ENCODE data around the gene PLXNA1.

The PLXNA1 gene

GRCh38 chr3:126998728-126999127 lies 15.8 kb downstream of the PLXNA1 start:
- DNase-seq (ENCODE audit: insufficient read length) (no peak), FAIRE-seq (no peak)
- no peak for TF ChIP-seq POLR2A (IDR thresholded peaks at IDR 0.05; ENCODE audit: low read depth, low read length)
- TF ChIP-seq TAF1 (IDR thresholded peaks at IDR 0.05; ENCODE audit: borderline replicate concordance, low read depth, low read length): no peak
- no peak for TF ChIP-seq POLR2AphosphoS5 (IDR thresholded peaks at IDR 0.05; ENCODE audit: low read depth, low read length)

- DNase-seq (ENCODE audit: insufficient read length) (no peak), FAIRE-seq (no peak)
- TF ChIP-seq POLR2A (IDR thresholded peaks at IDR 0.05; ENCODE audit: low read depth, low read length) (no peak), POLR2AphosphoS5 (IDR thresholded peaks at IDR 0.05; ENCODE audit: low read depth, low read length) (no peak), TAF1 (IDR thresholded peaks at IDR 0.05; ENCODE audit: borderline replicate concordance, low read depth, low read length) (no peak)
Observed at GRCh38 chr3:126999383-126999782, 16.5 kb downstream of the PLXNA1 start.

- no peak for TF ChIP-seq POLR2AphosphoS5 (IDR thresholded peaks at IDR 0.05; ENCODE audit: low read depth, low read length)
- TF ChIP-seq TAF1 (IDR thresholded peaks at IDR 0.05; ENCODE audit: borderline replicate concordance, low read depth, low read length): no peak
- TF ChIP-seq POLR2A (IDR thresholded peaks at IDR 0.05; ENCODE audit: low read depth, low read length): no peak
- no peak for DNase-seq (ENCODE audit: insufficient read length)
- FAIRE-seq: no peak
Observed at GRCh38 chr3:127000119-127000518, 17.2 kb downstream of the PLXNA1 start.

GRCh38 chr3:127000761-127001160 lies 17.8 kb downstream of the PLXNA1 start:
- no peak for TF ChIP-seq POLR2A (IDR thresholded peaks at IDR 0.05; ENCODE audit: low read depth, low read length)
- no peak for TF ChIP-seq POLR2AphosphoS5 (IDR thresholded peaks at IDR 0.05; ENCODE audit: low read depth, low read length)
- no peak for TF ChIP-seq TAF1 (IDR thresholded peaks at IDR 0.05; ENCODE audit: borderline replicate concordance, low read depth, low read length)
- no peak for FAIRE-seq

GRCh38 chr3:127001486-127002194 lies 18.7 kb downstream of the PLXNA1 start:
- TF ChIP-seq POLR2A (IDR thresholded peaks at IDR 0.05; ENCODE audit: low read depth, low read length) (no peak), TAF1 (IDR thresholded peaks at IDR 0.05; ENCODE audit: borderline replicate concordance, low read depth, low read length) (no peak), POLR2AphosphoS5 (IDR thresholded peaks at IDR 0.05; ENCODE audit: low read depth, low read length) (no peak)
- FAIRE-seq (no peak), DNase-seq (ENCODE audit: insufficient read length) (no peak)

More at GRCh38 chr3:127000761-127001160, 17.8 kb downstream of the PLXNA1 start:
- DNase-seq (ENCODE audit: insufficient read length): no peak

GRCh38 chr3:127002195-127003174 lies 19.6 kb downstream of the PLXNA1 start:
- FAIRE-seq (no peak), DNase-seq (ENCODE audit: insufficient read length) (no peak)
- TF ChIP-seq POLR2A (IDR thresholded peaks at IDR 0.05; ENCODE audit: low read depth, low read length) (no peak), POLR2AphosphoS5 (IDR thresholded peaks at IDR 0.05; ENCODE audit: low read depth, low read length) (no peak), TAF1 (IDR thresholded peaks at IDR 0.05; ENCODE audit: borderline replicate concordance, low read depth, low read length) (no peak)

- TF ChIP-seq POLR2AphosphoS5 (IDR thresholded peaks at IDR 0.05; ENCODE audit: low read depth, low read length) (no peak), TAF1 (IDR thresholded peaks at IDR 0.05; ENCODE audit: borderline replicate concordance, low read depth, low read length) (no peak), POLR2A (IDR thresholded peaks at IDR 0.05; ENCODE audit: low read depth, low read length) (no peak)
- DNase-seq (ENCODE audit: insufficient read length): no peak
- FAIRE-seq: no peak
Observed at GRCh38 chr3:127003175-127003555, 20.2 kb downstream of the PLXNA1 start.

GRCh38 chr3:127003601-127004280 lies 20.8 kb downstream of the PLXNA1 start:
- no peak for FAIRE-seq
- TF ChIP-seq POLR2A (IDR thresholded peaks at IDR 0.05; ENCODE audit: low read depth, low read length) (no peak), TAF1 (IDR thresholded peaks at IDR 0.05; ENCODE audit: borderline replicate concordance, low read depth, low read length) (no peak), POLR2AphosphoS5 (IDR thresholded peaks at IDR 0.05; ENCODE audit: low read depth, low read length) (no peak)
- no peak for DNase-seq (ENCODE audit: insufficient read length)

- FAIRE-seq: no peak
- TF ChIP-seq TAF1 (IDR thresholded peaks at IDR 0.05; ENCODE audit: borderline replicate concordance, low read depth, low read length): no peak
- TF ChIP-seq POLR2AphosphoS5 (IDR thresholded peaks at IDR 0.05; ENCODE audit: low read depth, low read length): no peak
- DNase-seq (ENCODE audit: insufficient read length): no peak
Observed at GRCh38 chr3:127004641-127005397, 21.9 kb downstream of the PLXNA1 start.

GRCh38 chr3:127005864-127006500 lies 23.1 kb downstream of the PLXNA1 start:
- FAIRE-seq: no peak
- no peak for DNase-seq (ENCODE audit: insufficient read length)
- TF ChIP-seq POLR2AphosphoS5 (IDR thresholded peaks at IDR 0.05; ENCODE audit: low read depth, low read length) (no peak), POLR2A (IDR thresholded peaks at IDR 0.05; ENCODE audit: low read depth, low read length) (no peak), TAF1 (IDR thresholded peaks at IDR 0.05; ENCODE audit: borderline replicate concordance, low read depth, low read length) (no peak)
